ENCODE measurements around the gene KLHL26. TPM values are rescaled to one million over a fixed set of nuclear protein-coding genes. Genes with fewer than 3 reads are reported as not detected.

KLHL26 gene
- polyA plus RNA-seq, 1 donor from 2014 or later = 4.7 TPM

DNA sequence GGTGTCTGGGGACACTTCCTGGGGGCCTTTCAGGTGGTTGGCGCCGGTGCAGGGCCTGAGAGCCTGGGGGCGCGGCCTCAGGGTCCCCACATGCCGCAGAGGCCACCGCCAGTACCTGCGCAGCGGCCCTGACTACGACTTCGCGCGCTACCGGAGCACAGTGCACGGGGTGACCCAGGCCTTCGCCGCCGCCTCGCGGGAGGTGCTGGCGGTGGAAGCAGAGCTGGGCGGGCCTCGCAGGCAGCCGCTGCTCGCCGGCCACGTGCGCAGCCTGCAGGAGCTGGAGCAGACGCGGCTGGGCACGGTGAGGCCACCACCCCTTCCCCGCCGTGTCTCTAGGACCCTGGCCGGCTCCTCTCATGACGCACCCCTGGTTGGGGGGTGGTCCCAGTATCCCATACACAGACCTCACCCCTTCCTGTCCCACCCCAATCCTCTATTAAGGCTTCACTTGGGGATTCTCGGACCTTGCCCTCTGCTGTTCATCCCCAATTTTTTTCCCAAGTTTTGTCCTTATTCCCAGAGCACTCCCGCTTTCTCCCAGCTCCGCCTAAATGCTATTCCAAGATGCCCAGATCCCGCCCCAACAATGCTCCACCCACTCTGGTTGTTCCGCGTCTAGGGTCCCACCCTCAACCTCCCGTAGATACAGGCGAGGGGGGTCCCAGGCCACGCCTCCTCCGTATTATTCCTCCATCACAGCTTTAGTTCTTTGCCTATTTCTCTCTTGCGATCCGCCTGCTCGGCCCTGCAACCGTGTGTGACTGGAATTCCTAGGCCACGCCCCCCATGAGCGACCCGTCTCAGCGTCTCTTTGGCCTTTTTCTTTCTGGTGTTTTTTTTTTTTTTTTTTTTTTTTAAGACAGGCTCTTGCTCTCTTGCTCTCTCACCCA, 47.2 kb upstream of the KLHL26 start:
- no peaks in the 10 kb centered on the region for H3K9me2 ChIP-seq (ENCODE audit: insufficient read depth, low read length)

DNA sequence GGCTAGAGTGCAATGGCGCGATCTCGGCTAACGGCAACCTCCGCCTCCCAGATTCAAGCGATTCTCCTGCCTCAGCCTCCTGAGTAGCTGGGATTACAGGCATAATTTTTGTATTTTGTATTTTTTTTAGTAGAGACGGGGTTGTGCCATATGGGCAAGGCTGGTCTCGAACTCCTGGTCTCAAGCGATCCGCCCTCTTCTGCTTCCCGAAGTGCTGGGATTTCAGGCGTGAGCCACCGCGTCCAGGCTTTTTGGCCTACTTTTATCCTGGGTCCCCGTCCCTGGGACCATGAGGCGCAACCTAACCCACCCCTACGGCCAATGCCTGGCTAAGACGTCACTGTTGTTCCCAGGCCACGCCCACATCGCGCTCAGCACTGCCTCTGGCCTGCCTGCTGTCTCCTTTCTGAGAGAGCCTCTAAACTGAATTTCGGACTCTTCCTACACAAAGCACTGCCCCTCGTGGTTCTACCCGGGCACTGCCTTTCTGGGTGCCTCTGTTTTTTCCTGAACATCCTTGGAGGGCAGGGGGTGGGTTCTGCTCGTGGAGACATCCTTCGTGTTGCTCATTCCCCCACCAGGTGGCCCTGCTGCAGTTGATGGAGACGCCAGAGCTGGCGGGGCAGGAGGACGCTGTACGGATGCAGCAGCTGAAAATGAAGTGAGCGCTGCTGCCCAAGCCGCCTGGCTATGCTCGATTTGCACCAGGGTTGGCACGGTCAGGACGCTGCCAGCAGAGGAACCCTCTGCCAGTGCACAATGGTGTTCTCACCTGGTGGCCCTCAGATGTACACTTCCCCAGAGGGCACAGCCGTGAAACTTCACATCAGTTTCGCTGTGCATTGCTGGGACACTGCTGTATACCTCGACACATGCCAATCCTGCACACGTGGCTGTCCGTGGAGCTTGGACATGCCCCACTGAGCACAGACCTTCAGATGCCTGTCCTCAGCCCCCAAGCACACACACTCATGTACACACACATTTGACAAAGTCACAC, 46.3 kb upstream of the KLHL26 start:
- H3K36me3 ChIP-seq (ENCODE audit: insufficient read depth, low read length) = no peaks in the 10 kb centered on the region
- H3F3A ChIP-seq (ENCODE audit: insufficient read depth, low read length, poor library complexity, severe bottlenecking) = no peaks in the 10 kb centered on the region
- H3K9me2 ChIP-seq (ENCODE audit: insufficient read depth, low read length) = no peaks in the 10 kb centered on the region
- H3K4me2 ChIP-seq (ENCODE audit: low read length) = peak overlapping the region; percentile 56
- H3K27ac ChIP-seq (ENCODE audit: low read length) = peak overlapping the region; percentile 75
- TF ChIP-seq MXI1 (conservative IDR thresholded peaks at IDR 0.05; ENCODE audit: poor library complexity, severe bottlenecking) = peak; percentile 46
- peak; percentile 76 for TF ChIP-seq RAD21 (conservative IDR thresholded peaks at IDR 0.05)
- no peak for TF ChIP-seq EP300 (conservative IDR thresholded peaks at IDR 0.05; ENCODE audit: poor library complexity, severe bottlenecking)
- TF ChIP-seq, protein P1, sequence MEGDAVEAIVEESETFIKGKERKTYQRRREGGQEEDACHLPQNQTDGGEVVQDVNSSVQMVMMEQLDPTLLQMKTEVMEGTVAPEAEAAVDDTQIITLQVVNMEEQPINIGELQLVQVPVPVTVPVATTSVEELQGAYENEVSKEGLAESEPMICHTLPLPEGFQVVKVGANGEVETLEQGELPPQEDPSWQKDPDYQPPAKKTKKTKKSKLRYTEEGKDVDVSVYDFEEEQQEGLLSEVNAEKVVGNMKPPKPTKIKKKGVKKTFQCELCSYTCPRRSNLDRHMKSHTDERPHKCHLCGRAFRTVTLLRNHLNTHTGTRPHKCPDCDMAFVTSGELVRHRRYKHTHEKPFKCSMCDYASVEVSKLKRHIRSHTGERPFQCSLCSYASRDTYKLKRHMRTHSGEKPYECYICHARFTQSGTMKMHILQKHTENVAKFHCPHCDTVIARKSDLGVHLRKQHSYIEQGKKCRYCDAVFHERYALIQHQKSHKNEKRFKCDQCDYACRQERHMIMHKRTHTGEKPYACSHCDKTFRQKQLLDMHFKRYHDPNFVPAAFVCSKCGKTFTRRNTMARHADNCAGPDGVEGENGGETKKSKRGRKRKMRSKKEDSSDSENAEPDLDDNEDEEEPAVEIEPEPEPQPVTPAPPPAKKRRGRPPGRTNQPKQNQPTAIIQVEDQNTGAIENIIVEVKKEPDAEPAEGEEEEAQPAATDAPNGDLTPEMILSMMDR (IDR thresholded peaks at IDR 0.05; ENCODE audit: poor library complexity, severe bottlenecking) = peak; percentile 91
- no peak for TF ChIP-seq EZH2 (IDR thresholded peaks at IDR 0.05; ENCODE audit: borderline replicate concordance, insufficient read depth, low read length, poor library complexity, severe bottlenecking)
- TF ChIP-seq SMC3 (conservative IDR thresholded peaks at IDR 0.05; ENCODE audit: poor library complexity) = peak; percentile 87
- no peaks in the 10 kb centered on the region for H3K79me2 ChIP-seq (replicated peaks; ENCODE audit: insufficient read depth, low read length)
- H4K20me1 ChIP-seq (ENCODE audit: insufficient read depth) = no peaks in the 10 kb centered on the region
- peak overlapping the region; percentile 19 for H2AFZ ChIP-seq (ENCODE audit: low read depth, low read length)
- H3K4me3 ChIP-seq (ENCODE audit: low read length) = peak overlapping the region; percentile 88
- H3K9me3 ChIP-seq (ENCODE audit: low read length) = no peaks in the 10 kb centered on the region
- no peaks in the 10 kb centered on the region for H3K27me3 ChIP-seq (ENCODE audit: insufficient read depth, low read depth, low read length)
- peak overlapping the region; percentile 86 for H3K9ac ChIP-seq (ENCODE audit: low read length)

More for the DNA sequence above, 47.2 kb upstream of the KLHL26 start:
- Histone ChIP-seq H3K27ac (ENCODE audit: low read length) (peak overlapping the region; percentile 75), H3K27me3 (ENCODE audit: insufficient read depth, low read depth, low read length) (no peaks in the 10 kb centered on the region), H3F3A (ENCODE audit: insufficient read depth, low read length, poor library complexity, severe bottlenecking) (no peaks in the 10 kb centered on the region), H3K36me3 (ENCODE audit: insufficient read depth, low read length) (no peaks in the 10 kb centered on the region), H2AFZ (ENCODE audit: low read depth, low read length) (peak overlapping the region; percentile 78), H3K9me3 (ENCODE audit: low read length) (no peaks in the 10 kb centered on the region), H3K9ac (ENCODE audit: low read length) (peak overlapping the region; percentile 86), H4K20me1 (ENCODE audit: insufficient read depth) (no peaks in the 10 kb centered on the region), H3K79me2 (replicated peaks; ENCODE audit: insufficient read depth, low read length) (no peaks in the 10 kb centered on the region), H3K4me3 (ENCODE audit: low read length) (peak overlapping the region; percentile 88), H3K4me2 (ENCODE audit: low read length) (peak overlapping the region; percentile 83)
- TF ChIP-seq, protein P2, sequence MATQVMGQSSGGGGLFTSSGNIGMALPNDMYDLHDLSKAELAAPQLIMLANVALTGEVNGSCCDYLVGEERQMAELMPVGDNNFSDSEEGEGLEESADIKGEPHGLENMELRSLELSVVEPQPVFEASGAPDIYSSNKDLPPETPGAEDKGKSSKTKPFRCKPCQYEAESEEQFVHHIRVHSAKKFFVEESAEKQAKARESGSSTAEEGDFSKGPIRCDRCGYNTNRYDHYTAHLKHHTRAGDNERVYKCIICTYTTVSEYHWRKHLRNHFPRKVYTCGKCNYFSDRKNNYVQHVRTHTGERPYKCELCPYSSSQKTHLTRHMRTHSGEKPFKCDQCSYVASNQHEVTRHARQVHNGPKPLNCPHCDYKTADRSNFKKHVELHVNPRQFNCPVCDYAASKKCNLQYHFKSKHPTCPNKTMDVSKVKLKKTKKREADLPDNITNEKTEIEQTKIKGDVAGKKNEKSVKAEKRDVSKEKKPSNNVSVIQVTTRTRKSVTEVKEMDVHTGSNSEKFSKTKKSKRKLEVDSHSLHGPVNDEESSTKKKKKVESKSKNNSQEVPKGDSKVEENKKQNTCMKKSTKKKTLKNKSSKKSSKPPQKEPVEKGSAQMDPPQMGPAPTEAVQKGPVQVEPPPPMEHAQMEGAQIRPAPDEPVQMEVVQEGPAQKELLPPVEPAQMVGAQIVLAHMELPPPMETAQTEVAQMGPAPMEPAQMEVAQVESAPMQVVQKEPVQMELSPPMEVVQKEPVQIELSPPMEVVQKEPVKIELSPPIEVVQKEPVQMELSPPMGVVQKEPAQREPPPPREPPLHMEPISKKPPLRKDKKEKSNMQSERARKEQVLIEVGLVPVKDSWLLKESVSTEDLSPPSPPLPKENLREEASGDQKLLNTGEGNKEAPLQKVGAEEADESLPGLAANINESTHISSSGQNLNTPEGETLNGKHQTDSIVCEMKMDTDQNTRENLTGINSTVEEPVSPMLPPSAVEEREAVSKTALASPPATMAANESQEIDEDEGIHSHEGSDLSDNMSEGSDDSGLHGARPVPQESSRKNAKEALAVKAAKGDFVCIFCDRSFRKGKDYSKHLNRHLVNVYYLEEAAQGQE (IDR thresholded peaks at IDR 0.05; ENCODE audit: borderline replicate concordance) = peak; percentile 56
- TF ChIP-seq EZH2 (IDR thresholded peaks at IDR 0.05; ENCODE audit: borderline replicate concordance, insufficient read depth, low read length, poor library complexity, severe bottlenecking) (no peak), EP300 (conservative IDR thresholded peaks at IDR 0.05; ENCODE audit: poor library complexity, severe bottlenecking) (no peak), TAF1 (IDR thresholded peaks at IDR 0.05; ENCODE audit: low read depth) (no peak), POLR2AphosphoS5 (IDR thresholded peaks at IDR 0.05) (no peak), MXI1 (conservative IDR thresholded peaks at IDR 0.05; ENCODE audit: poor library complexity, severe bottlenecking) (peak; percentile 95), SMC3 (conservative IDR thresholded peaks at IDR 0.05; ENCODE audit: poor library complexity) (no peak), RAD21 (conservative IDR thresholded peaks at IDR 0.05) (no peak)
- TF ChIP-seq, protein P1 (IDR thresholded peaks at IDR 0.05; ENCODE audit: poor library complexity, severe bottlenecking) = no peak

Measured in neural cell (in vitro differentiated cells).